SK-N-MC (cell line): ENCODE data around the gene CCSAP.
"Not testable (repeated sequence)": the region's sequence is repeated elsewhere in the genome, so short reads cannot be mapped to it uniquely, and the experiment has no call there.

ENCODE experiments used
- DNase-seq: peaks from one replicate; pipeline ENCODE4 v3.0.0-alpha.2; 2011; ENCODE audit warnings: low read depth, low spot score
- H3K27ac ChIP-seq: fragments of 200-600 bp; sonication (generic); 2 replicates; pipeline ENCODE4 v1.5.1; 2016; ENCODE audit warnings: mixed run types
- H3K36me3 ChIP-seq: fragments of 200-600 bp; sonication (generic); 2 replicates; pipeline ENCODE4 v1.6.1; 2017; ENCODE audit warnings: antibody characterized with exemption, low read length, mixed read lengths; ENCODE audit not compliant: insufficient read depth
- H3K4me3 ChIP-seq: fragments of 200-600 bp; sonication (generic); 2 replicates; pipeline ENCODE4 v1.5.1; 2016
- H3K9ac ChIP-seq: fragments of 200-600 bp; sonication (generic); 2 replicates; pipeline ENCODE4 v1.8.0; 2017; ENCODE audit warnings: mixed run types, mixed read lengths; ENCODE audit not compliant: insufficient read length
- H3K9me3 ChIP-seq: fragments of 200-600 bp; sonication (generic); 2 replicates; pipeline ENCODE4 v1.6.1; 2017; ENCODE audit warnings: low read depth, mild to moderate bottlenecking, antibody characterized with exemption, low read length, moderate library complexity, mixed read lengths
- EZH2 ChIP-seq: fragments of 200-600 bp; sonication (generic); IDR thresholded peaks from one replicate; pipeline ENCODE4 v1.6.1; 2017; ENCODE audit warnings: antibody characterized with exemption
- FOXP2 ChIP-seq: optimal IDR thresholded peaks from 2 replicates; pipeline ENCODE3; 2011; ENCODE audit warnings: mild to moderate bottlenecking, moderate library complexity; ENCODE audit not compliant: insufficient read depth; ENCODE audit errors: extremely low read length, control extremely low read depth
- POLR2AphosphoS5 ChIP-seq: IDR thresholded peaks from 2 replicates; pipeline ENCODE4 v1.6.1; 2012; ENCODE audit warnings: mild to moderate bottlenecking, low read depth, low read length, borderline replicate concordance

CCSAP gene

DNA sequence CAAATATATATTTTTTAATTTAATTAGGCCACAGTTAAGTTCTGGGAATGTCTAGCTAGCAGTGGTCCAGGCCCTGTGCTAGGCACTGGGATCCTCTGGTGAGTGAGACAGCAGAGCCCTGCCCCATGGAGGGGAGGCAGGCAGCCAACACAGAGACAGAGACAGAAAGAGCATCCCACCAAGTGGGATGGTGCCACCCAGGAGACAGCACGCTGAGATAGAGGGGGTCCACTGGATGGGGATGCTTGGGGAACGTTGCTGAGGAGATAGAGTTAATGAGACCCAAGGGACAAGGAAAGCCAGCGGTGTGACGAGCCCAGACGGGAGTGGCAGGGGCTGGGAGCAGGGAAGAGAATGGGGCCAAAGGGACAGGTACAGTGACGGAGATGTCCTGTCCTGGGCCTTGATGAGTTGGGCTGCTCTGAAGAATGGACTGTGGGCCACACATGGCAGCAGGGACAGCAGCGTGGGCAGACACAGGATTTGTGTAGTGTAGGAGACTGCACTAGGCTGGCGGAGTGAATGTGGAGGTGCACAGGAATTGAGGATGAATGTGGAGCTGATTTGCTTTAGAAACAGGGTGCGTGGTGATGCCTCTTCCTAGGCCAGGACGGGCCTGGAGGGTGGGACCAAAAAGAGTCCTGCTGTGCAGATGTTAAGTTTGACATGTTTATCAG lies 49.2 kb downstream of the CCSAP start:
- no peak for TF ChIP-seq POLR2AphosphoS5
- no peak for TF ChIP-seq EZH2
- TF ChIP-seq FOXP2 = no peak
- H3K4me3 ChIP-seq = no peak overlapping the region
- H3K9me3 ChIP-seq = no peaks in the 10 kb centered on the region
- H3K36me3 ChIP-seq = no peaks in the 10 kb centered on the region
- H3K27ac ChIP-seq = no peak overlapping the region
- H3K9ac ChIP-seq = no peak overlapping the region
- DNase-seq = no peak

DNA sequence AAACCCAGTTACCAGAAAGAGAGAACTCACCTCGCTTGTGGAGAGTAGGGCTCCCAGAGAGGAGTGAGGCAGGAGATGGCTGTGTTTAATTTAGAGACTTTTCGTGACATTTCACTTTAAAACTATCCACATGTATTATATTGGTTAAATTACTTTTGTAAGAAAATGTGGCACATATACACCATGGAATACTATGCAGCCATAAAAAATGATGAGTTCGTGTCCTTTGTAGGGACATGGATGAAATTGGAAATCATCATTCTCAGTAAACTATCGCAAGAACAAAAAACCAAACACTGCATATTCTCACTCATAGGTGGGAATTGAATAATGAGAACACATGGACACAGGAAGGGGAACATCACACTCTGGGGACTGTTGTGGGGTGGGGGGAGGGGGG lies 51.2 kb downstream of the CCSAP start:
- H3K4me3 ChIP-seq, H3K27ac ChIP-seq, H3K9me3 ChIP-seq, H3K36me3 ChIP-seq, H3K9ac ChIP-seq, DNase-seq: not testable (repeated sequence)

DNA sequence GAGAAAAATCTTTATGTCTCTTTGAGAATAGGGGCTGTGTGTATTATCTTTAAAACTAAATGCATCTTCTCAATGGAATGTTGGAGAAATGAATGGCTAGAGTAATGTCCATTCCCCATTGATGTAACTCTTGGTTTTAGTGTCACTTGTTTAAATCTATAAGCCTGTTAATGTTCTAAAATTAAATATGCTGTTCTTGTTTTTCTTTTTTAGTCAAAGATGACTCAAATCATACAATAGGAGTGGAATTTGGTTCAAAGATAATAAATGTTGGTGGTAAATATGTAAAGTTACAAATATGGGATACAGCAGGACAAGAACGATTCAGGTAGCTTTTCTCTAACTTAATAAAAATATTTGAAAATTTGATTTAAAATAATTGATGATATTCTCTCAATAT lies 54.3 kb downstream of the CCSAP start:
- H3K4me3 ChIP-seq = no peak overlapping the region
- H3K27ac ChIP-seq = no peak overlapping the region
- TF ChIP-seq FOXP2 = no peak
- no peak for TF ChIP-seq EZH2
- no peak for TF ChIP-seq POLR2AphosphoS5
- H3K9ac ChIP-seq = no peak overlapping the region
- no peaks in the 10 kb centered on the region for H3K36me3 ChIP-seq
- no peaks in the 10 kb centered on the region for H3K9me3 ChIP-seq
- no peak for DNase-seq

DNA sequence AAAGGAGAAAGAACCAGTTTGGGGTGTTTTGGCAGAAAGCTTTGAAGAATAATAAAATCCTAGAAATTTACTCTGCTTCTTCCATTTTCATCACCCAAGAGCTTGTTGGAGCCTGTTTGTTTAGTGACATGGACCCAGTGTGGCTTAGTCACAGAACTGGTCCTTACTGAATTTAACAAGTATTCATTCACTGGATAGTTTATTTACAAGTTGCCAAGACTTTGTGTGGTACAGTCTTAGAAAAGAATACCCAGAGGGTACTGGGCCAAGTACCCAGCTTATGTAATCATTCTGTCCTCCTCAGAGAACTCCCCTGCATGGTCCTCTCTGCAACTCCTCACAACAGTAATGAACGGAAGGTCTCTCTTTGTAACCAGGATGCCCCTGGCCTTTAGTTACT lies 55.6 kb downstream of the CCSAP start:
- H3K4me3 ChIP-seq = no peak overlapping the region
- H3K9ac ChIP-seq = no peak overlapping the region
- H3K36me3 ChIP-seq = no peaks in the 10 kb centered on the region
- DNase-seq = no peak
- no peak overlapping the region for H3K27ac ChIP-seq
- TF ChIP-seq POLR2AphosphoS5 (no peak), EZH2 (no peak), FOXP2 (no peak)
- H3K9me3 ChIP-seq = no peaks in the 10 kb centered on the region

DNA sequence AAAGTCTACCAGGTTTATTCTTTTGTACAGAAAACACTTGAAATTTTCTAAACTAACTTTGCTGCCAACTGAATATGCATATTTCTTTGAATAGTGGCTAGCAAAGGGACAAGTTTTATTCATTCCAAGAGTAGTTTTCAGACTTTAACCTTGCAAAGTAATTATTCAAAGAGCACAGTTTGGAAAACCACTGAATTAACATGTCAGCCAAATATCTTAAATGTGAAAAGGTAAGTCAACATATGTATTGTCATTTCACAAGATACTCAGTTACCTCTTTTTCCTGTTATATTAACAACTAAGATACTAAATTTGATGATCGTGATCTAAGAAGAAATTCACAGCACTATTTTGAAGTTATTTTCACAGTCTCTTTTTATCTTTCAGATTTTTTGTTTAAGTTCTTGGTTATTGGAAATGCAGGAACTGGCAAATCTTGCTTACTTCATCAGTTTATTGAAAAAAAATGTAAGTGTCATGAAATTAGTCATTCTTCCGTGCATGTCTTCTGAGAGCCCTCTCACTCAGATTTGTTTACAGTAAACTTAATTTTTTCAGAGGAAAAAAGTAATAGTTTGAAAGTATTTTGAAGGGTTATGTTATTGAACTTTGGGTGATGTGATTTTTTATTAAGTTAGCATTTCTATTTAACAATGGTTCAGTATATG lies 56.6 kb downstream of the CCSAP start:
- H3K9me3 ChIP-seq = no peaks in the 10 kb centered on the region
- H3K9ac ChIP-seq = no peak overlapping the region
- no peak overlapping the region for H3K27ac ChIP-seq
- TF ChIP-seq FOXP2 (no peak), POLR2AphosphoS5 (no peak), EZH2 (no peak)
- H3K4me3 ChIP-seq = no peak overlapping the region
- DNase-seq = no peak
- no peaks in the 10 kb centered on the region for H3K36me3 ChIP-seq

DNA sequence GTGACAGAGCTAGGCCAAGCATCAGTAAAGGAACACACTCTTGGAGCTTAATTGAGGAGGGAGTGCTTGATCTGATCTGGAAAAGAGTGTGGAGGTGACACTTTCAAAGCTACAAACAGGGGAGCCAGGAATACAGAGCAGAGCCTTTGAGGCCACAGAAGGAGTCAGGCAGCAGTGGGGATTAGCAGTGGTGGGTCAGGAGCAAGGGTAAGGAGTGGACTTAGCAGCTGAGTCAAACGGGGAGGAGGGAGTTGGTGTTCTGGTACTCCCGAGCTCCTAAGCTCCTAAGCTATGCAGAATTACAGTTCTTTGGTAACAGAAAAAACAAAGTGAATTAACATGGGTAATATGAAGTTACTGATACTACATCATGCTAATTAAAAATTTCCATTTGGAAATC lies 57.4 kb downstream of the CCSAP start:
- no peaks in the 10 kb centered on the region for H3K9me3 ChIP-seq
- no peaks in the 10 kb centered on the region for H3K36me3 ChIP-seq
- TF ChIP-seq EZH2 = no peak
- TF ChIP-seq FOXP2 = no peak
- TF ChIP-seq POLR2AphosphoS5 = no peak
- no peak for DNase-seq
- no peak overlapping the region for H3K4me3 ChIP-seq
- H3K9ac ChIP-seq = no peak overlapping the region
- no peak overlapping the region for H3K27ac ChIP-seq

DNA sequence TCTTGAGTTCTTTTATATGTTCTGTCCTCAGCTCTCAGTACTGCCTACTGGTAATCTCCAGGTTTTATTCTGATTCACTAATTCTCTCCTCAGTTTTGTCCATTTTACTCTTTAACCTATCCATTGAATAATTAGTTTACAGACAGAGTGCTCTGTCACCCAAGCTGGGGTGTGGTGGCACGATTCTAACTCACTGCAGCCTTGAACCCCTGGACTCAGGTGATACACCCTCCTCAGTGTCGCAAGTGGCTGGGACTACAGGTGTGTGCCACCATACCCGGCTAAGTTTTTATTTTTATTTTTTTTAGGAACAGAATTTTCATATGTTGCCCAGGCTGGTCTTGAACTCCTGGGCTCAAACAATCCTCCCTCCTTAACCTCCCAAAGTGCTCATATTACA lies 58.0 kb downstream of the CCSAP start:
- no peak for DNase-seq
- H3K36me3 ChIP-seq = no peaks in the 10 kb centered on the region
- no peak overlapping the region for H3K4me3 ChIP-seq
- H3K27ac ChIP-seq = no peak overlapping the region
- TF ChIP-seq POLR2AphosphoS5 (no peak), FOXP2 (no peak), EZH2 (no peak)
- no peaks in the 10 kb centered on the region for H3K9me3 ChIP-seq
- H3K9ac ChIP-seq = no peak overlapping the region

DNA sequence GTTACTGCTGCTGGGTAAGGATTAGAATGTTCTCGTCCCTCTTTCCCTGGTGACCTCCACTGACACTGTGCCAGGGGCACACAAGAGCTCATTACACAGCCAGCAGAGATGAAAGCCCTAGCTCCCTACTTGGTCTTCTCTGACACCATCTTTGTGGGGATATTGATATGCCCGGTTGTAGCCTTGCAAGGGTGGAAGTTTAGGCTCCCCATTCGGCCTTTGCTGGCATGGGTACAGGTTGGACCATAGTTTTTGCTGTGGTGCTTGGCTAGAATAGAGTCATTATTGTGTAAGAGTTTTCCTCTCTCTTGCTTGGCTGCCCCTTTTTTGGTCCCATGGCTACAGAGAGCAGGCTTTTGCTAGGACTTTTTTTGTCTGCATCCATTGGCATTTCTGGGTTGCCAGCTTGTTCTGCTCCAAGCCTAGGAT lies 59.6 kb downstream of the CCSAP start:
- Histone ChIP-seq H3K9ac (no peak overlapping the region), H3K4me3 (no peak overlapping the region), H3K9me3 (no peaks in the 10 kb centered on the region), H3K27ac (no peak overlapping the region), H3K36me3 (no peaks in the 10 kb centered on the region)
- no peak for DNase-seq
- no peak for TF ChIP-seq POLR2AphosphoS5
- TF ChIP-seq FOXP2 = no peak
- no peak for TF ChIP-seq EZH2
